Spleen (tissue), 11 donors: ENCODE data around the gene PEX11A. TPM values are rescaled to one million over a fixed set of nuclear protein-coding genes. Genes with fewer than 3 reads are reported as not detected.
A peak's percentile ranks its signal among the peaks of the same experiment; 100 is the strongest.

Source experiments
- DNase-seq: peaks from one replicate; pipeline ENCODE4 v3.0.0-alpha.2; 2020
- H3K27ac ChIP-seq, 8 donors: fragments of 200-600 bp; sonication (generic) in 7 of 8; 1 replicate in 4 of 8; 2 replicates in 4 of 8; pipeline versions ENCODE4 v1.5.0 to v1.8.0; 2016 to 2021; ENCODE audit warnings: inconsistent platforms in 4 of 8, mild to moderate bottlenecking in 4 of 8, moderate library complexity in 1 of 8
- H3K27me3 ChIP-seq, 7 donors: fragments of 200-600 bp; sonication (generic) in 6 of 7; replicated peaks in 1 of 7; 1 replicate in 4 of 7; 2 replicates in 3 of 7; pipeline versions ENCODE4 v1.5.0 to v1.8.0; 2016 to 2021; ENCODE audit warnings: inconsistent platforms in 3 of 7, mild to moderate bottlenecking in 1 of 7
- H3K36me3 ChIP-seq, 6 donors: fragments of 200-600 bp; sonication (generic) in 5 of 6; 1 replicate in 4 of 6; 2 replicates in 2 of 6; pipeline versions ENCODE4 v1.5.0 to v1.8.0; 2016 to 2021; ENCODE audit warnings: inconsistent platforms in 2 of 6
- H3K4me1 ChIP-seq, 6 donors: fragments of 200-600 bp; sonication (generic) in 5 of 6; 1 replicate in 3 of 6; 2 replicates in 3 of 6; pipeline versions ENCODE4 v1.5.0 to v1.8.0; 2016 to 2021; ENCODE audit warnings: inconsistent platforms in 3 of 6
- H3K4me3 ChIP-seq, 8 donors: fragments of 200-600 bp; sonication (generic) in 7 of 8; 1 replicate in 4 of 8; 2 replicates in 4 of 8; pipeline versions ENCODE4 v1.5.0 to v1.8.0; 2016 to 2021; ENCODE audit warnings: inconsistent platforms in 4 of 8, mild to moderate bottlenecking in 4 of 8, moderate library complexity in 2 of 8
- H3K9me3 ChIP-seq, 8 donors: fragments of 200-600 bp; sonication (generic) in 7 of 8; 1 replicate in 4 of 8; 2 replicates in 4 of 8; pipeline versions ENCODE4 v1.5.0 to v1.8.0; 2016 to 2021; ENCODE audit warnings: inconsistent platforms in 4 of 8
- POLR2A ChIP-seq, 3 donors: fragments of 450-650 bp; IDR thresholded peaks; one replicate each; pipeline ENCODE4 v1.5.1; 2017; ENCODE audit warnings: antibody characterized with exemption in 3 of 3, mild to moderate bottlenecking in 1 of 3
- POLR2AphosphoS5 ChIP-seq, 3 donors: sonication (generic); formaldehyde crosslinking; IDR thresholded peaks; one replicate each; pipeline ENCODE4 v1.5.1; 2017; ENCODE audit warnings: antibody characterized with exemption in 3 of 3
- WGBS, 5 donors: extraction: QIAGEN DNeasy Blood & Tissue Kit in 3 of 5; methylation state at CpG; one replicate each; pipeline versions ENCODE4 v1.1.5 to v1.1.7; 2013 to 2018; 5-methylcytosine and 5-hydroxymethylcytosine counted together
- intact Hi-C: fragments of 100-400 bp; cut with DNase I; formaldehyde crosslinking; loops from one replicate; pipeline ENCODE4 v1.15.0; 2023; ENCODE audit warnings: low total_unique reads
- polyA plus RNA-seq, 3 donors: library from polyadenylated mRNA; stranded (reverse); fragments of 200-250 nt; gene quantifications; one replicate each; pipeline ENCODE4 v1.2.1, GENCODE V29; 2013
- total RNA-seq, 7 donors: library from RNA; depleted of rRNA in 3 of 7; stranded (reverse); fragments of >200 nt in 3 of 7; fragmentation: NEBNext Ultra II Directional in 4 of 7; extraction: Animal tissue kit (Norgen Biotek cat#: 25700) in 4 of 7; gene quantifications; one replicate each; pipeline versions ENCODE4 v1.1.0 to v1.2.1, GENCODE V29; 2016 to 2021
- TF ChIP-seq, protein P1 (sequence below), 11 experiments: fragments of 200-600 bp in 7 of 11; fragments of 450-650 bp in 4 of 11; sonication (generic) in 4 of 11; IDR thresholded peaks in 8 of 11; conservative IDR thresholded peaks in 3 of 11; 1 replicate in 7 of 11; 2 replicates in 4 of 11; pipeline versions ENCODE4 v1.4.0 to v1.8.0; 2016 to 2021; ENCODE audit warnings: antibody characterized with exemption in 11 of 11, inconsistent platforms in 4 of 11, mild to moderate bottlenecking in 1 of 11
- donor health status: healthy with polysubstance abuse.
- donor health status: DM: no; HTN: no; CAD: no; lungs with moderate emphysema.
- donor health status: DM: no; HTN: no; CAD: no.
- donor health status: Bipolar disorder and iron deficiency.
- donor health status: healthy.
- donor health status: DM: no; HTN: no; CAD: no.
- donor health status: DM: yes; HTN: yes; CAD: no.

PEX11A gene
- total and polyA plus RNA-seq, 10 donors, result 1.9 to 6.1 (median 3.6) TPM

DNA sequence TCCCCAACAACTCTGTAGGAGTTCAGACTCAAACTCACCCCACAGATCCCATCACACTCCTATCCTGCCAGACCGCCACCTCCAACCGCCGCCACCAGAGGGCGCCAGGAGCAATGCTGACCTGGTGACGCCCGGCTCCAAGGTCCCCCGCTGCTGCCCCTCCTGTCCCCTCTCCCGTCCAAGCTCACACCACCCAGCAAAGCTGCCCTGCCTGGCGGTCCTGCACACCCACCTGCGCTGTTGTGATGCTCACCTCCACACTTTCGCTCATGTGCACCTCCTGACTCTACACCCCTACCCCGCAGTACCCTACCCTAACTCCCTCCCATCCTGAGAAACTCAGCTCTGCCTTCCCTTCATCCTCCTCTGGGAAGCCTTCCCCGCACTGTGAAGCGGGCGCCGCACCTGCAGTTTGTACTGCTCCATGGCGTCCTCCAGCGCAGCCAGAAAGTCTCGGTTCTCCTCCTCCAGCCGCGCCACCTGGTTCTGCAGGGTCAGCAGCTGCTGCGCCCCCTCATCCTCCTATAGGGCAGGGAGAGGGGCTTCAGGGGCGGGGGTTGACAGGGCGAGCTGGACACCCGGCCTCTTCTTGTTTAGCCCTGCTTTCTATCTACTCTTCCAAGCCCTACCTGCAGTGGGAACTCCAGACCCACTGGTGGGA, 43.2 kb downstream of the PEX11A start:
- Histone ChIP-seq H3K9me3 (no peaks in the 10 kb centered on the region), H3K4me1 (peaks cover 0 to 5% (median 0%) of the 10 kb centered on the region in 6 donors), H3K4me3 (no peak overlapping the region), H3K27ac (no peak overlapping the region), H3K27me3 (peaks cover 0 to 18% (median 0%) of the 10 kb centered on the region in 7 donors), H3K36me3 (no peaks in the 10 kb centered on the region)
- peak; percentile 90 for DNase-seq
- TF ChIP-seq, protein P1, sequence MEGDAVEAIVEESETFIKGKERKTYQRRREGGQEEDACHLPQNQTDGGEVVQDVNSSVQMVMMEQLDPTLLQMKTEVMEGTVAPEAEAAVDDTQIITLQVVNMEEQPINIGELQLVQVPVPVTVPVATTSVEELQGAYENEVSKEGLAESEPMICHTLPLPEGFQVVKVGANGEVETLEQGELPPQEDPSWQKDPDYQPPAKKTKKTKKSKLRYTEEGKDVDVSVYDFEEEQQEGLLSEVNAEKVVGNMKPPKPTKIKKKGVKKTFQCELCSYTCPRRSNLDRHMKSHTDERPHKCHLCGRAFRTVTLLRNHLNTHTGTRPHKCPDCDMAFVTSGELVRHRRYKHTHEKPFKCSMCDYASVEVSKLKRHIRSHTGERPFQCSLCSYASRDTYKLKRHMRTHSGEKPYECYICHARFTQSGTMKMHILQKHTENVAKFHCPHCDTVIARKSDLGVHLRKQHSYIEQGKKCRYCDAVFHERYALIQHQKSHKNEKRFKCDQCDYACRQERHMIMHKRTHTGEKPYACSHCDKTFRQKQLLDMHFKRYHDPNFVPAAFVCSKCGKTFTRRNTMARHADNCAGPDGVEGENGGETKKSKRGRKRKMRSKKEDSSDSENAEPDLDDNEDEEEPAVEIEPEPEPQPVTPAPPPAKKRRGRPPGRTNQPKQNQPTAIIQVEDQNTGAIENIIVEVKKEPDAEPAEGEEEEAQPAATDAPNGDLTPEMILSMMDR (IDR thresholded peaks at IDR 0.05 in 8 of 11, conservative IDR thresholded peaks at IDR 0.05 in 3 of 11), result peak; percentile 32 to 87 (median 74)
- peak in 1 of 3 donors; percentile 11 for TF ChIP-seq POLR2AphosphoS5 (IDR thresholded peaks at IDR 0.05)
- TF ChIP-seq POLR2A (IDR thresholded peaks at IDR 0.05), result no peak
- WGBS, 5 donors, result 56 to 63% (median 60%) methylated on average over 25 of the region's 25 CpGs
- intact Hi-C loops, result no loop called here

DNA sequence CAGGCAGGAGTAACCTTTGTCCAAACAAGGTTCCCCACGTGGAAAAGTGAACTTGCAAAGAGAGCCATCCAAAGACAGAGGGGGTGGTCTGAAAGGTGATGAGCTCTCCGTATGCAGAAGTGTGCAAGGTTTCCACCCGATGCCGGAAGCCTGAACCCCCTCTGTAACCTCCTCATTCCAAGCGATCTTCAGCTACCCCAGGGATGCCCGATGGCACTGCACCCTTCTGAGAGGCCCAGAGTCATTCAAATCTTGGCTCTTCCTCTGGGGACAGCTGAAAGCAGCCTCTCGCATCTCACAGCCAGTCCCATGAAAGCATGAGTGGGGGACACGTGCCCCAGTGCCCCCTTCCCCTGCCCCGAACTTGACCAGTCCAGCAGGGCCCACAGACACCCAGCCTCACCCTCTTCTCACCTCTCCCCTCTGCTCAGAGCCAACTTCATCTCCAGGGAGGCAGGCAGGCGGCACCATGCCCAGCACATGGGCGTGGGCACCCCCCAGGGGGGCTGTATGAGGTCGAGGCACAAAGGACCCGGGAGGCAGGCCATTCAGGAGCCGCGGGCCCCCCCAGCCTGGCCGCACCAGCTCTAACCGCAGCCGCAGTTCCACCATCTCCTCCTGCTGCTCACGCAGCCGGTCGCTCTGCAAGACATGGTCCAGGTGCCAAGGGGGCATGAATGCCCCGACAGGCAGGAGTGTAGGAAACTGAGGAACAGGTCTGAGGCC, 44.0 kb downstream of the PEX11A start:
- TF ChIP-seq POLR2AphosphoS5 (IDR thresholded peaks at IDR 0.05) (no peak), POLR2A (IDR thresholded peaks at IDR 0.05) (no peak)
- TF ChIP-seq, protein P1 (IDR thresholded peaks at IDR 0.05 in 8 of 11, conservative IDR thresholded peaks at IDR 0.05 in 3 of 11), result no peak
- no peak for DNase-seq
- peaks cover 0 to 14% (median 0%) of the 10 kb centered on the region in 7 donors for H3K27me3 ChIP-seq
- H3K36me3 ChIP-seq, result no peaks in the 10 kb centered on the region
- H3K27ac ChIP-seq, result no peak overlapping the region
- intact Hi-C loops, result no loop called here
- peaks cover 0 to 5% (median 0%) of the 10 kb centered on the region in 6 donors for H3K4me1 ChIP-seq
- 80 to 95% (median 89%) methylated on average over 8 to 22 of the region's 22 CpGs for WGBS, 5 donors
- H3K4me3 ChIP-seq, result no peak overlapping the region
- no peaks in the 10 kb centered on the region for H3K9me3 ChIP-seq

DNA sequence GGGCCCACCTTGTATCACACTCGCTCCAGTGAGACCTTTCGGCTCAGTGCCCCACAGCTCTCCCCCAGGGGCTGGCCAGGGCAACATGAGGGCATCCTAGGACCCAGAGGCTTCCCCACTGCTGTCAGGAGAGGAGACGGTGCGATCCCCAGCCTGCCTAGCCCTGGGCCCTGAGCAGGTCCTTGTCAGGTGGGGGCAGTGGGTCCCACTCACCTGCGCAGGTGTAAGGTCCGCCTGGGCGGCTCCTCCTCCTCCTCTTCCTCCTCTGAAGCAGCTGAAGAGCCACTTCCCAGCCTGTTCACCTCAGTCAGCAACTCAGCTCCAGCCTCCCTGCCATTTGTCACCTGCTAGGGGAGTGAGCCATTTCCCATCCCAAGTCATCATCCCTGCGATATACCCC, 44.9 kb downstream of the PEX11A start:
- Histone ChIP-seq H3K36me3 (no peaks in the 10 kb centered on the region), H3K27me3 (peaks cover 0 to 14% (median 0%) of the 10 kb centered on the region in 7 donors), H3K27ac (no peak overlapping the region), H3K9me3 (no peaks in the 10 kb centered on the region), H3K4me1 (peaks cover 0 to 5% (median 0%) of the 10 kb centered on the region in 6 donors), H3K4me3 (no peak overlapping the region)
- 88 to 96% (median 93%) methylated on average over 4 to 8 of the region's 8 CpGs for WGBS, 5 donors
- TF ChIP-seq POLR2A (IDR thresholded peaks at IDR 0.05), result no peak
- TF ChIP-seq, protein P1 (IDR thresholded peaks at IDR 0.05 in 8 of 11, conservative IDR thresholded peaks at IDR 0.05 in 3 of 11), result no peak
- TF ChIP-seq POLR2AphosphoS5 (IDR thresholded peaks at IDR 0.05), result no peak
- intact Hi-C loops, result no loop called here
- no peak for DNase-seq

- Histone ChIP-seq H3K36me3 (no peaks in the 10 kb centered on the region), H3K27me3 (peaks cover 0 to 6% (median 0%) of the 10 kb centered on the region in 7 donors), H3K4me3 (no peak overlapping the region), H3K9me3 (no peaks in the 10 kb centered on the region), H3K4me1 (peaks cover 0 to 2% (median 0%) of the 10 kb centered on the region in 6 donors), H3K27ac (no peak overlapping the region)
- DNase-seq, result no peak
- no peak for TF ChIP-seq POLR2A (IDR thresholded peaks at IDR 0.05)
- no peak for TF ChIP-seq POLR2AphosphoS5 (IDR thresholded peaks at IDR 0.05)
- TF ChIP-seq, protein P1 (IDR thresholded peaks at IDR 0.05 in 8 of 11, conservative IDR thresholded peaks at IDR 0.05 in 3 of 11), result no peak
- intact Hi-C loops, result no loop called here
- whole genome bisulfite sequencing, 5 donors, result 93 to 97% (median 96%) methylated on average over 9 to 16 of the region's 16 CpGs
Measured at GRCh38 chr15:89642106-89642505, 48.4 kb downstream of the PEX11A start.
